K562 treated with DMSO at 1 percent for 48 hours (cell line): ENCODE data around the gene YPEL2. TPM values are rescaled to one million over a fixed set of nuclear protein-coding genes. Genes with fewer than 3 reads are reported as not detected.

Experiments
- total RNA-seq: library from RNA; unstranded; fragments of 300-600 nt; gene quantifications from 2 replicates; pipeline ENCODE4 v1.2.3, GENCODE V29; 2022; ENCODE audit warnings: low replicate concordance; ENCODE audit errors: extremely low read depth

The YPEL2 gene
- total RNA-seq, result not detected in 2 replicates

GRCh38 chr17:59331129-59331928 lies at the start of gene YPEL2:
YPEL2 (plus strand) TSS chr17:59331655; CDS start chr17:59353410, 21,755 bp downstream.

Other genes with a start within 250 kb of the YPEL2 start
- gene TRIM37, start 224.8 kb upstream of the YPEL2 start, total RNA-seq, result not detected in 2 replicates
- gene SKA2, start 176.5 kb upstream of the YPEL2 start, total RNA-seq, result not detected in 2 replicates
- not detected in 2 replicates for gene PRR11, start 175.9 kb upstream of the YPEL2 start, total RNA-seq
- not detected in 2 replicates for gene SMG8, start 121.6 kb upstream of the YPEL2 start, total RNA-seq
- gene GDPD1, start 111.1 kb upstream of the YPEL2 start, total RNA-seq, result not detected in 2 replicates
- gene DHX40, start 234.0 kb downstream of the YPEL2 start, total RNA-seq, result not detected in 2 replicates